ENCODE results near the gene EPB41L2. TPM values are rescaled to one million over a fixed set of nuclear protein-coding genes. Genes with fewer than 3 reads are reported as not detected.

The EPB41L2 gene
- total and polyA plus RNA-seq, 5 donors = 30.2 to 120 (median 105) TPM

- intact Hi-C loops (cut with DNase I) = no loop called here
- peaks cover 4% of the 10 kb centered on the region for H3K4me1 ChIP-seq (ENCODE audit: control insufficient read depth, insufficient read depth, low read length)
- no peaks in the 10 kb centered on the region for H3K9me3 ChIP-seq (ENCODE audit: control insufficient read depth, low read length)
- ATAC-seq = no peak
- DNase-seq = no peak
- H3K27me3 ChIP-seq (ENCODE audit: control insufficient read depth, insufficient read depth) = no peaks in the 10 kb centered on the region
- H3K27ac ChIP-seq (ENCODE audit: low read length) = no peak overlapping the region
- no peak overlapping the region for H3K4me3 ChIP-seq (ENCODE audit: low read length)
Measured at GRCh38 chr6:130908188-130908587, 154.9 kb downstream of the EPB41L2 start.

GRCh38 chr6:130907687-130908086 is 155.4 kb downstream of the EPB41L2 start:
- Histone ChIP-seq H3K4me1 (ENCODE audit: control insufficient read depth, insufficient read depth, low read length) (peaks cover 4% of the 10 kb centered on the region), H3K27me3 (ENCODE audit: control insufficient read depth, insufficient read depth) (no peaks in the 10 kb centered on the region), H3K4me3 (ENCODE audit: low read length) (no peak overlapping the region), H3K9me3 (ENCODE audit: control insufficient read depth, low read length) (no peaks in the 10 kb centered on the region), H3K27ac (ENCODE audit: low read length) (no peak overlapping the region)
- no peak for ATAC-seq
- intact Hi-C loops (cut with DNase I) = no loop called here
- no peak for DNase-seq
- WGBS = 58% methylated on average over 3 of the region's 3 CpGs

- H3K27ac ChIP-seq (ENCODE audit: low read length) = no peak overlapping the region
- peak in 1 of 2 donors; percentile 19 for ATAC-seq
- H3K27me3 ChIP-seq (ENCODE audit: control insufficient read depth, insufficient read depth) = no peaks in the 10 kb centered on the region
- WGBS = 73% methylated on average over 2 of the region's 2 CpGs
- no peaks in the 10 kb centered on the region for H3K9me3 ChIP-seq (ENCODE audit: control insufficient read depth, low read length)
- peaks cover 2% of the 10 kb centered on the region for H3K4me1 ChIP-seq (ENCODE audit: control insufficient read depth, insufficient read depth, low read length)
- H3K4me3 ChIP-seq (ENCODE audit: low read length) = no peak overlapping the region
- no peak for DNase-seq
- intact Hi-C loops (cut with DNase I) = no loop called here
Measured at GRCh38 chr6:130906736-130907381, 156.2 kb downstream of the EPB41L2 start.

- peaks cover 3% of the 10 kb centered on the region for H3K4me1 ChIP-seq (ENCODE audit: control insufficient read depth, insufficient read depth, low read length)
- intact Hi-C loops (cut with DNase I) = no loop called here
Measured at GRCh38 chr6:130903602-130904001, 159.4 kb downstream of the EPB41L2 start.

GRCh38 chr6:130903007-130903406 is 160.0 kb downstream of the EPB41L2 start:
- no peak for DNase-seq
- WGBS = 100% methylated on average over 1 of the region's 1 CpG
- intact Hi-C loops (cut with DNase I) = no loop called here
- no peak overlapping the region for H3K27ac ChIP-seq (ENCODE audit: low read length)
- no peak for ATAC-seq
- H3K27me3 ChIP-seq (ENCODE audit: control insufficient read depth, insufficient read depth) = no peaks in the 10 kb centered on the region
- no peaks in the 10 kb centered on the region for H3K9me3 ChIP-seq (ENCODE audit: control insufficient read depth, low read length)
- H3K4me1 ChIP-seq (ENCODE audit: control insufficient read depth, insufficient read depth, low read length) = peaks cover 1% of the 10 kb centered on the region
- H3K4me3 ChIP-seq (ENCODE audit: low read length) = no peak overlapping the region

More at GRCh38 chr6:130903602-130904001, 159.4 kb downstream of the EPB41L2 start:
- ATAC-seq = no peak
- Histone ChIP-seq H3K27me3 (ENCODE audit: control insufficient read depth, insufficient read depth) (no peaks in the 10 kb centered on the region), H3K4me3 (ENCODE audit: low read length) (no peak overlapping the region), H3K9me3 (ENCODE audit: control insufficient read depth, low read length) (no peaks in the 10 kb centered on the region), H3K27ac (ENCODE audit: low read length) (no peak overlapping the region)
- no peak for DNase-seq

GRCh38 chr6:130900913-130901312 is 162.1 kb downstream of the EPB41L2 start:
- Histone ChIP-seq H3K27ac (ENCODE audit: low read length) (no peak overlapping the region), H3K9me3 (ENCODE audit: control insufficient read depth, low read length) (no peaks in the 10 kb centered on the region), H3K27me3 (ENCODE audit: control insufficient read depth, insufficient read depth) (no peaks in the 10 kb centered on the region), H3K4me1 (ENCODE audit: control insufficient read depth, insufficient read depth, low read length) (peaks cover 1% of the 10 kb centered on the region), H3K4me3 (ENCODE audit: low read length) (no peak overlapping the region)
- ATAC-seq (peak; percentile 64 to 71), DNase-seq (peak; percentile 72 to 83 (median 83))
- 52% methylated on average over 3 of the region's 3 CpGs for WGBS
- intact Hi-C loops (cut with DNase I) = no loop called here

GRCh38 chr6:130896249-130896648 is 166.8 kb downstream of the EPB41L2 start:
- intact Hi-C loops (cut with DNase I) = no loop called here
- no peak overlapping the region for H3K27ac ChIP-seq (ENCODE audit: low read length)
- no peak overlapping the region for H3K4me3 ChIP-seq (ENCODE audit: low read length)
- no peaks in the 10 kb centered on the region for H3K4me1 ChIP-seq (ENCODE audit: control insufficient read depth, insufficient read depth, low read length)
- ATAC-seq (no peak), DNase-seq (no peak)
- WGBS = 79% methylated on average over 5 of the region's 5 CpGs
- no peaks in the 10 kb centered on the region for H3K9me3 ChIP-seq (ENCODE audit: control insufficient read depth, low read length)
- no peaks in the 10 kb centered on the region for H3K27me3 ChIP-seq (ENCODE audit: control insufficient read depth, insufficient read depth)

GRCh38 chr6:130895516-130895915 is 167.5 kb downstream of the EPB41L2 start:
- no peaks in the 10 kb centered on the region for H3K4me1 ChIP-seq (ENCODE audit: control insufficient read depth, insufficient read depth, low read length)
- intact Hi-C loops (cut with DNase I) = no loop called here
- DNase-seq = no peak
- no peak overlapping the region for H3K27ac ChIP-seq (ENCODE audit: low read length)
- 26% methylated on average over 2 of the region's 2 CpGs for WGBS
- no peak for ATAC-seq
- H3K9me3 ChIP-seq (ENCODE audit: control insufficient read depth, low read length) = no peaks in the 10 kb centered on the region
- H3K4me3 ChIP-seq (ENCODE audit: low read length) = no peak overlapping the region
- no peaks in the 10 kb centered on the region for H3K27me3 ChIP-seq (ENCODE audit: control insufficient read depth, insufficient read depth)

- intact Hi-C loops (cut with DNase I) = no loop called here
- no peak for ATAC-seq
- no peak for DNase-seq
- Histone ChIP-seq H3K4me1 (ENCODE audit: control insufficient read depth, insufficient read depth, low read length) (no peaks in the 10 kb centered on the region), H3K4me3 (ENCODE audit: low read length) (no peak overlapping the region), H3K9me3 (ENCODE audit: control insufficient read depth, low read length) (no peaks in the 10 kb centered on the region), H3K27ac (ENCODE audit: low read length) (no peak overlapping the region), H3K27me3 (ENCODE audit: control insufficient read depth, insufficient read depth) (no peaks in the 10 kb centered on the region)
- WGBS = 85% methylated on average over 2 of the region's 2 CpGs
Measured at GRCh38 chr6:130893766-130894165, 169.3 kb downstream of the EPB41L2 start.

GRCh38 chr6:130893277-130893676 is 169.8 kb downstream of the EPB41L2 start:
- intact Hi-C loops (cut with DNase I) = no loop called here
- no peak overlapping the region for H3K4me3 ChIP-seq (ENCODE audit: low read length)
- H3K4me1 ChIP-seq (ENCODE audit: control insufficient read depth, insufficient read depth, low read length) = no peaks in the 10 kb centered on the region
- peak in 1 of 2 donors; percentile 41 for ATAC-seq
- no peak overlapping the region for H3K27ac ChIP-seq (ENCODE audit: low read length)
- H3K9me3 ChIP-seq (ENCODE audit: control insufficient read depth, low read length) = no peaks in the 10 kb centered on the region
- no peak for DNase-seq
- no peaks in the 10 kb centered on the region for H3K27me3 ChIP-seq (ENCODE audit: control insufficient read depth, insufficient read depth)
- WGBS = 81% methylated on average over 2 of the region's 2 CpGs

- intact Hi-C loops (cut with DNase I) = no loop called here
- 84% methylated on average over 2 of the region's 2 CpGs for WGBS
- no peak overlapping the region for H3K27ac ChIP-seq (ENCODE audit: low read length)
Measured at GRCh38 chr6:130890521-130890971, 172.5 kb downstream of the EPB41L2 start.

GRCh38 chr6:130889423-130889822 is 173.6 kb downstream of the EPB41L2 start:
- no peak for ATAC-seq
- DNase-seq = no peak
- WGBS = 98% methylated on average over 2 of the region's 2 CpGs
- no peaks in the 10 kb centered on the region for H3K27me3 ChIP-seq (ENCODE audit: control insufficient read depth, insufficient read depth)
- no peaks in the 10 kb centered on the region for H3K4me1 ChIP-seq (ENCODE audit: control insufficient read depth, insufficient read depth, low read length)
- no peaks in the 10 kb centered on the region for H3K9me3 ChIP-seq (ENCODE audit: control insufficient read depth, low read length)
- H3K4me3 ChIP-seq (ENCODE audit: low read length) = no peak overlapping the region
- no peak overlapping the region for H3K27ac ChIP-seq (ENCODE audit: low read length)
- intact Hi-C loops (cut with DNase I) = loop anchor here (5.0 to 10.0 kb wide), 3 partner anchors 173 to 645 kb away; partner anchors contain the start of gene EPB41L2 (in 1 of the 4)

More at GRCh38 chr6:130890521-130890971, 172.5 kb downstream of the EPB41L2 start:
- H3K27me3 ChIP-seq (ENCODE audit: control insufficient read depth, insufficient read depth) = no peaks in the 10 kb centered on the region
- H3K4me1 ChIP-seq (ENCODE audit: control insufficient read depth, insufficient read depth, low read length) = no peaks in the 10 kb centered on the region
- no peak for DNase-seq
- H3K4me3 ChIP-seq (ENCODE audit: low read length) = no peak overlapping the region
- no peak for ATAC-seq
- no peaks in the 10 kb centered on the region for H3K9me3 ChIP-seq (ENCODE audit: control insufficient read depth, low read length)
